OCI-LY1 (cell line): ENCODE results near the gene DBH.

Source experiments
- EZH2 ChIP-seq: fragments of 200-600 bp; sonication (generic), shearing (Covaris generic); IDR thresholded peaks from 2 replicates; pipeline ENCODE4 v1.8.0; 2017; ENCODE audit warnings: borderline replicate concordance, mixed run types, mild to moderate bottlenecking, antibody characterized with exemption, low read length, moderate library complexity, mixed read lengths
- TF ChIP-seq, protein P1 (sequence below): fragments of 200-600 bp; sonication (generic), shearing (Covaris generic); IDR thresholded peaks from 2 replicates; pipeline ENCODE4 v1.5.1; 2017; ENCODE audit warnings: mild to moderate bottlenecking, antibody characterized with exemption, low read length, moderate library complexity, mixed read lengths

DNA sequence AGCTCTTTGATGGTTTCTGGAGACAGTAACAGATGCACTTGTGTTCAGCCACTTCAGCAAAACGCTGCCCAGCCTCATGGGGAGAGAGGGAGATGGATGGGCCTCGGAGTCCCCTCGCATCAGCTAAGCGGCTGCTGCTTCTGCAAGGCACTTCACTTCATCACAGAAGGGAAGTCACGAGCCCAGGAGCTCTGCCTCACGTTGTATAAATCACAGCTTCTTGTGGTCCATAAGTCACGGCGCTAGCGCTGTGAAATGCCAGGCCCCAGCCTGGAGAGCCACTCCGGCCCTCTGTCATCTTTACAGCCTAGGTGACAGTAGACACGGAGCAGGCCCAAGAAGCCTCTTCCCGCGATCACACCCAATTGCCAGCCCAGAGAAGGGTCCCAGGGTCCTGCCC lies 23.4 kb downstream of the DBH start:
- TF ChIP-seq, protein P1, sequence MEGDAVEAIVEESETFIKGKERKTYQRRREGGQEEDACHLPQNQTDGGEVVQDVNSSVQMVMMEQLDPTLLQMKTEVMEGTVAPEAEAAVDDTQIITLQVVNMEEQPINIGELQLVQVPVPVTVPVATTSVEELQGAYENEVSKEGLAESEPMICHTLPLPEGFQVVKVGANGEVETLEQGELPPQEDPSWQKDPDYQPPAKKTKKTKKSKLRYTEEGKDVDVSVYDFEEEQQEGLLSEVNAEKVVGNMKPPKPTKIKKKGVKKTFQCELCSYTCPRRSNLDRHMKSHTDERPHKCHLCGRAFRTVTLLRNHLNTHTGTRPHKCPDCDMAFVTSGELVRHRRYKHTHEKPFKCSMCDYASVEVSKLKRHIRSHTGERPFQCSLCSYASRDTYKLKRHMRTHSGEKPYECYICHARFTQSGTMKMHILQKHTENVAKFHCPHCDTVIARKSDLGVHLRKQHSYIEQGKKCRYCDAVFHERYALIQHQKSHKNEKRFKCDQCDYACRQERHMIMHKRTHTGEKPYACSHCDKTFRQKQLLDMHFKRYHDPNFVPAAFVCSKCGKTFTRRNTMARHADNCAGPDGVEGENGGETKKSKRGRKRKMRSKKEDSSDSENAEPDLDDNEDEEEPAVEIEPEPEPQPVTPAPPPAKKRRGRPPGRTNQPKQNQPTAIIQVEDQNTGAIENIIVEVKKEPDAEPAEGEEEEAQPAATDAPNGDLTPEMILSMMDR, result no peak
- no peak for TF ChIP-seq EZH2
